Measurements from ENCODE around the gene MTSS2.

DNA sequence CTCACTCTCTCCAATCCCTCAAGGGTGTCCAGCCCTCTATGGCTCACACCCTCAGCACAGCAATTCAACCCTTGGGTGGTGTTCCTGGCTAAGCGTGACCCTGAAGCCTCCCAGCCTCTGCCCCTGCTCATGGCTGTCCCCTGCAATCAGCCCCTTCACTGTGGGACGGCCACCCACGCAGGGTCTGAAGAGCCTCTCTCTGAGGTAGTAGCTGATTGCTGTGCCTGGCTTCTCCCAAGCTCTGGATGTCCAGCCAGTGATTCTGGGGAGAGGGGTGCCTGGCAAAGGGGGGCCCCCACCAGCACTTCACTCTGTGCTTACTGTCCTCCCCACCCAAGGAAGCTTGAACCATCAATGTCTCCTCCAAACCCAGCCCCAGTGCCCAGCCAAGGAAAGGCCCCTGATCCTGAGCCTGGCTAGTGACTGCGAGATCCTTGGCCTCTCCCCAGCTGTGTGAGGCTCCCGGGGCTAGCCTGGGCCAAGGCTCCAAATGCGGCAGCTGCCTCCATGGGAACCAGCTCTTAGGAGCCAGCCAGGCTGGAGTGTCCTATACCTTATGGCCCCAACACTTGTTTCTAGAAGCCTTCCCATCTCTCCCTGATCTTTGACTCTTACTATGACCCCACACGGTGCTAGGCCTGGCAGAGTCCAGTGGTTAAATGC is 9.9 kb downstream of the MTSS2 start:
- TF ChIP-seq, protein P1, sequence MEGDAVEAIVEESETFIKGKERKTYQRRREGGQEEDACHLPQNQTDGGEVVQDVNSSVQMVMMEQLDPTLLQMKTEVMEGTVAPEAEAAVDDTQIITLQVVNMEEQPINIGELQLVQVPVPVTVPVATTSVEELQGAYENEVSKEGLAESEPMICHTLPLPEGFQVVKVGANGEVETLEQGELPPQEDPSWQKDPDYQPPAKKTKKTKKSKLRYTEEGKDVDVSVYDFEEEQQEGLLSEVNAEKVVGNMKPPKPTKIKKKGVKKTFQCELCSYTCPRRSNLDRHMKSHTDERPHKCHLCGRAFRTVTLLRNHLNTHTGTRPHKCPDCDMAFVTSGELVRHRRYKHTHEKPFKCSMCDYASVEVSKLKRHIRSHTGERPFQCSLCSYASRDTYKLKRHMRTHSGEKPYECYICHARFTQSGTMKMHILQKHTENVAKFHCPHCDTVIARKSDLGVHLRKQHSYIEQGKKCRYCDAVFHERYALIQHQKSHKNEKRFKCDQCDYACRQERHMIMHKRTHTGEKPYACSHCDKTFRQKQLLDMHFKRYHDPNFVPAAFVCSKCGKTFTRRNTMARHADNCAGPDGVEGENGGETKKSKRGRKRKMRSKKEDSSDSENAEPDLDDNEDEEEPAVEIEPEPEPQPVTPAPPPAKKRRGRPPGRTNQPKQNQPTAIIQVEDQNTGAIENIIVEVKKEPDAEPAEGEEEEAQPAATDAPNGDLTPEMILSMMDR (IDR thresholded peaks at IDR 0.05; ENCODE audit: poor library complexity), result no peak
- TF ChIP-seq EZH2 (IDR thresholded peaks at IDR 0.05; ENCODE audit: borderline replicate concordance) (no peak), EZH2phosphoT487 (IDR thresholded peaks at IDR 0.05; ENCODE audit: low read depth, severe bottlenecking, unreplicated experiment) (no peak)

Measured in hepatocyte (in vitro differentiated cells).